Measurements from ENCODE around the gene PLCB4.

GRCh38 chr20:9119776-9120175 is 50.9 kb downstream of the PLCB4 start:
- TF ChIP-seq CTCF (IDR thresholded peaks at IDR 0.05) (no peak), POLR2A (IDR thresholded peaks at IDR 0.05) (no peak), POLR2AphosphoS5 (IDR thresholded peaks at IDR 0.05) (no peak)
